ENCODE data around the gene PHKA1.
"Not testable (repeated sequence)": the region's sequence is repeated elsewhere in the genome, so short reads cannot be mapped to it uniquely, and the experiment has no call there.

The PHKA1 gene

DNA sequence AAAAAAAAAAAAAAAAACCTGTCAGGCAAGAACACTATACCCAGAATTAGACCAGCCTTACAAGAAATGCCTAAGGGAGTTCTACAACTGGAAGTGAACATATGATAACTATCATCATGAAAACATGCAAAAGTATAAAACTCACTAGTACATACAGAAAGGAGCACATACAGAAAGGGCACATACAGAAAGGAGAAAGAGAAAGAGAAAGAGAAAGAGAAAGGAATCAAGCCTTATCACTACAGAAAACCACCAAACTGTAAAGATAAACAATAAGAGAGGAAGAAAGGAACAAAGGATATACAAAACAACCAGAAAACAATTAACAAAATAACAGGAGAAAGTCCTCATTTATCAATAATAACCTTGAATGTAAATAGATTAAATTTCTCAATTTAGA lies 50.4 kb downstream of the PHKA1 start:
- no peak for DNase-seq

DNA sequence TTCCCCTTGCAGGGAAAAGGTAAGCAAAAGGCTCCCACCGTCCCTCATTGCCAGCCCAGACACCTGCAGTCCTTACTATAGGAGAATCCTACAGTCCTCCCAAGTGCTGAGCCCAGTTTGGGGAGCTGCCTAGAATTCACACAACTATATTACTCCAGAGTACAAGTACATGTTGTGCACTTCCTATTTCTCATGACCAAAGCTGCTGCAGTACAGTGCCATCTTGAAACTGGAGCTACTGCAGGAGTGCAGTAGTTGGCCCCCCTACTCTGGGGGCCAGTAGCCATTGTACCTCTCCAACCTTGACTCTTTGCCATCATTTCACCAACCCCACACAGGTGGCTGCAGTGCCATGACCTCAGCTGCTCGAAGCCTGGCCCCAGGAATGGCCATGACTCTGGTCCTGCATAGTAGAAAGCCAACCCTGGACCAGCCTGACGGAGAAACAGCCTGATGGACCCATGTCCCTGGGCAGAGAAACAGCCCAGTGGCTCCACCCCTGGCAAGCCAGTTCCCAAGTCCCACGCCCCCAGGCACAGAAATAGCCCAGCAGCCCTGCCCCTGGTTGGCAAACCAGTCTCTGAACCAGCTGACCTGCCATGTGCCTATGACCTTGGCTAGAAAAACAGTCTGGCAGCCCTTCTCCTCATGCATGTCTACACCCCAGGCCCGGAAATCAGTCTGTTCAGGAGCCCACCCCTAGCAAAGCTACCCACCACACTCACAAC lies 51.9 kb downstream of the PHKA1 start:
- no peak for DNase-seq

DNA sequence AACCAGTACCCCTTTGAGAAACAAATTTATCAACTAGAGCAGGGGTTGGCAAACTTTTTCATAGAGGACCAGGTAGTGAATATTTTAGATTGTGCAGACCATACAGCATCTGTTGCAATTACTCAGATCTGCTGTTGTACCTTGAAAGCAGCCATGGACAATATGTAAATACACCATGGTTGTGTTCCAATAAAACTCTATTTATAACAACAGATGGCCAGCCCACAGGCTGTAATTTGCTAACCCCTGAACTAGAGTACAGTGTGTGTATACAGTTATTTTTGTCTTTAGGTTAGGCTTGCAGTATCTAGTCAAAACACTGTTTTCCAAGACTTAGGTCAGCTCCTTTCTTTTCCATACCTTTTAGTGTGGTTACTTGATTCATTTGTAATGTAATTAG lies 54.4 kb downstream of the PHKA1 start:
- DNase-seq: no peak

DNA sequence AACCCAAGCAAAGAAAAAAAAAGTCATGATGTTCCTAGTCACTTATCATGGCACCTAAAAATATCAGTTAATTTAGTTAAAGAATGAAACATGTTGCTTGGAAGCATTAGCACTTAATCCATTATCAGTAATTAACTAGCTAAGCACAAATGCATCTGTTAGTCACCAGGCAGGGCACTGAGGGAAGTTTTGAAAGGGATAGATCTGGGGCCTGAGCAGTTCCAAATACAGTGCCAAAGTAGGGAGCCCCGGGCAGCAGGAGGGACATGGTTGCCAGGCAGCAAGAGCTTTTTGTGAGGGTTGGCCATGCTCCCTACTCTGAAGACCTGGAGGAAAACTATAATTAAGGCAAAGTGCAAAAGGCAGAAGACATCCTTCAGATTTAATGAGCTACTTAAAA lies 62.0 kb downstream of the PHKA1 start:
- DNase-seq: no peak

DNA sequence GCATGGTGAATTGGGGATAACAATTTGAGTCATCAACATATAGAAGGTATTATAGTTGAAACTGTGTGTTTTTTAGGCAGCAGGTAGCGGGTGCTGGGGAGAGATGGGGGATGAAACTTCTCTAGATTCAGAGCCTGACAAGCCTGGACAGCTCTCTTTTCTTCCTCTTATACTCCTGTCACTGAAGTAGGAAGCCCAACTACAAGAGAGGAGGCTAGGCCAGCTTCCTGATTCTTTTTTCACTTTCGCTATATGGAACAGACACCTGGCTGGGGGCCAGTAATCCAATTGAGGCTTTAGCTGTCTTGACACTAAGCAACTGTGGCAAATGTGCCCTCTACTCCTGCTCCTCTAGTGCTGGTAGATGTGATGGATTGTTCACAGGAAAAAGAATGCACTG lies 69.2 kb downstream of the PHKA1 start:
- DNase-seq: no peak

DNA sequence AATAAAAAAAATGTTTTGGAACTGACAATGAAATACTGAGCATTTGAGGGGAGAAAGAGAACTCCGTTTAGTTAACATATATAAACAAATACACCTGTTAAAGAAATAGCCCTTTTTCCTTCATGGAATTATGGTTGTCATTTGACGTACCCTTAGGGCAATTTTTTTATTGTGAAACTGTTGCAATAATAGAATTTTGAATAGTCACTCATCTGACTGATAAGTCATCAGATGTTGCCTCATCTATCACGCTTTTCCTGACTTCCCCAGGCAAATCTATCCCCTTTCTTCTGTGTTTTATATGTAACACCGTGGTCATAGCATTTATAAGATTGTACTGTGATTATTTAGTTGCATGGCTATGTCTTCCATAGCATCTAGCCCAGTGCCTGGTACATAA lies 72.5 kb downstream of the PHKA1 start:
- no peak for DNase-seq

DNA sequence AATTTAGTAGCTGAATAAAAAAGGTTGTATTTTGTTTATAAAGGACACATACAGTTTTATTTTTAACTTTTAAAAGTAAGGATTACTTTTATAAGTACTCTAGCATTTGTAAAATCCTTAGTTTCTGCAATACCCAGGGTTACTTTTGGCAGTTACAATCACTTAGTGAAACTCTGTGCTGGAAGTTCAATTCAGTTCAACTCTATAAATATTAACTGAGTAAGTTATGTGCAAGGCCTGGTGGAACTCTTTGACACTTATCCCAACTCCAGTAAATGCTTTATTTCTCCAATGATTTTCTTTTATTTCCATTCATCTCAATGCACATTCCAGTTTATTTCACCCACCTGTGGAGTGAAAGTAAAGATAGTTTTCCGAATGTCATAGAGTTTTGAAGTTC lies 78.2 kb downstream of the PHKA1 start:
- no peak for DNase-seq

DNA sequence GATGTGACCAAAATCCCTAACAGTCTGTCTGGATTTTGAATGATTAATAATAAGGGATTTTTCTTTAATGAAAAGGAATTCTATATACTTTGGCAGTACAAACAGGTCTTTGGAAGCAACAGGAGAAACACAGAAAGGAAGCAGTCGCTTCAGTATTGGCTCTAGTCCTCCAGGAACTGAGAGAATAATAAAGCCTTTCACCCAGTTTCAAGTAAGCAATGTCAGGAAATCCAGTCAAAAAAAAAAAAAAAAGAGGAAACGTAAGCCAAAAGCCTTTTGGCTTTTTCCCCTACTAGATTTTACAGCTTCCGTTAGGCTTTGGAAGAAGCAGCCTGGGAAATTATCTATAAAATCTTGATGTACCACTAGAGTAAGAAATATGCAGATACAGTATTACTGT lies 79.8 kb downstream of the PHKA1 start:
- DNase-seq: no peak

DNA sequence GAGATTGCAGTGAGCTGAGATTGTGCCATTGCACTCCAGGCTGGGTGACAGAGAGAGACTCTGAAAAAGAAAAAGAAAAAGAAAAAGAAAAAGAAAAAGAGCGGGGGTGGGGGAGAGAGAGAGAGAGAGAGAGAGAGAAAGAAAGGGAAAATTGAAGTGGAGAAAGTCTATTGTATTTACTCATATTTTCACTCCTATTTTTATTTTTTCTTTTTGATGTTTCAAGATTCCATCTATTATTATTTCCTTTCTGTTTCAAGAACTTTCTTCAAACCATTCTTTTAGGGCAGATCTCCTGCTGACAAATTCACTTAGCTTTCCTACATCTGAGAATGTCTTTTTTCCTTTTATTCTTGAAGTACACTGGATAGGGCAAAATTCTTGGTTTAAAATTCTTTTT lies 83.9 kb downstream of the PHKA1 start:
- no peak for DNase-seq

DNA sequence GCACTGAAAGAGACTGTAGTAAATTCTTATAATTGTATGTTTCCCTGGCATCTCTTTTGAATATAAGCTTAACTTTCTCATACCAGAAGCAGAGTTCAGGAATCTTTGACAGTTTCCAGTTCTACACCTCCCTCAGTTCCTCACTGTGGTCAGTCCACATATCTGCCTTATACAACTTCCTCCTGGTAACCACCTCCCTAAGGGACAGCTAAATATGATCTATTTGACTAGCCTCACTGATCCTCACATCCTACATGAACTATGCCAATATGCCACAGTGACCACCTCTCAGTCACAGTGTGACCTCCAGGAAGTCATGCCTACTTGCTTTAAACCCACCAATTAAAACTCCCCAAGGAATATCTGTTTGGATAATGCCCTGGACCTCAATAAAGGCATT lies 89.9 kb downstream of the PHKA1 start:
- no peak for DNase-seq

DNA sequence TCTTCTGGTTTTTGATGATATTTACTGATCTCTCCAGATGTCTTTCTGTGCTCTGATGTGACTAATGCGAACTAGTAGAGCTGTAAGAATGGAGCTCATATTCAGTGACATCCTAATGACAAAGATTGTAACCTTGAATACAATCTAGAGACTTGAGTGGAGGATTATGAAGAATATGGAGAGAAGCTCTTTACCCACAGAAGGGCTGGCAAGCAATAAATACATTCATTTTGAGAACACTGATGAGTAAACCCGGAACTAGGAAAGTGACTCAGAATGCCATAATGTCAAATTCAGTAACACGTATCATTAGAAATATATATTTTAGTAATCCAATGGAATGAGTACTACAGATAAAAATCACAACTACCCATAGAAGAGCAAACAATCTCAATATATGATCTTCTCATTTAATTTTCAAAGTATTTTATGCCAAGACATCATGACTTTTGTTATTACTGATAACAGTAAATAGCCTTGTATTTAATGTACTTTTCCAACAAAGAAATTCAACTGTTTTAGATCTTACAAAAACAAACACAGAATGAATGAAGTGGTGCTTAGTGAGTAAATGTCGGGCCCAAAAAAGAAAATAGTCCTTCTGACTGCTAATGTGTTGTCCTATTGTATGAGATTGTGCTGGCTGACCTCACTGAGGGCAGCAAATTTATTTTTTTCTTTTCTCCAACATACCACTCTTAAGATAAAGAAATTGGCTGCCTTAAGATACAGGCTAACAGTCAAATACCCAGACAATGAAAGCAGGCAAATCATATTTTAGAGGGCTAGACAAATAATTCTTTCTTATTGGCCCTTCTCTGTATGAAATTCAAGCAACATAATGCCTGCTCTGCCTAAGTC lies 92.3 kb downstream of the PHKA1 start:
- no peak for DNase-seq

DNA sequence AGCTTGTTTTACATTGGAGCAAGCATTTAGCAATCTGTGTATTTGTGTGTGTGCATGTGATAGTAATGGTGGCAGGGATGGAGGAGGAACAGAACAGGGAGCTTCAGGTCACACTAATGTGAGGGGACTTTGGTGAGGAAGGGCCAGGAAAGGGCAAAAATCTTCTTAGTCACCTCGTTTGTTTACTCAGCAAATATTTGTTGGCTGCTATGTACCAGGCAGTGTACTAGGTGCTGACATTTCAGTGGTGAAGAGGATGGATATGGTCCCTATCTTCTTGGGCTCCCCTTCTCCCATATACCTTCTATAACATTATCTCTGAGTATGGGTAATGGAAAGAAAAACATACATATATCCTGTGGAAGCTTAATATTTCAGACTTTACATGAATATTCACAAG lies 92.9 kb downstream of the PHKA1 start:
- no peak for DNase-seq

DNA sequence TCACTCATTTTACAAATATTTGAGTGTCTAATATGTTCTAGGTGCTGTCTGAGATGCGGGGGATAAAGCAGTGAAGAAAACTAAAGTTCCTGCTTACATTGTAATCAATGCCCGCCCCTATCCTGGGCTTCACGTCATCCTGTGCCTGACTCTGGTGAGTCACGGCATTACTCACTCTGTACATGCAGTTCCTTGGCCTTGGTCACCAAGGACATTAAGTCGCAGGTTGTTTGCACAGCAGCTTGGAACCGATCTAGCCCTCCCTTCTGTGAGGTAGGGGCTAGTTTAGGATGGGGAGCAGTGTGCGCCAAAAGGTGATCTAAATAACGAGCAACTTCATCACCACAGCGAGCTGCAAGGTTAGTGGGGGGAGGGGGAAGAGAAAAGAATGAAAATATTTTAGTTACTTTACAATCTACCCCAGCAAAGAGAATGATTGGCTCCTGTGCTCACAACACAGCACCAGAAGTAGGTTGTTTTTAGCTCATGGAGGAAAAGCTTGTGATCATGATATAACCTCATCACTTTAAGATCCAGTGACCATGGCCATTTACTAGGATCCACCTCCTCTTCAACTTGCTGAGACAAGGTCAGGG lies 93.5 kb downstream of the PHKA1 start:
- DNase-seq: no peak

DNA sequence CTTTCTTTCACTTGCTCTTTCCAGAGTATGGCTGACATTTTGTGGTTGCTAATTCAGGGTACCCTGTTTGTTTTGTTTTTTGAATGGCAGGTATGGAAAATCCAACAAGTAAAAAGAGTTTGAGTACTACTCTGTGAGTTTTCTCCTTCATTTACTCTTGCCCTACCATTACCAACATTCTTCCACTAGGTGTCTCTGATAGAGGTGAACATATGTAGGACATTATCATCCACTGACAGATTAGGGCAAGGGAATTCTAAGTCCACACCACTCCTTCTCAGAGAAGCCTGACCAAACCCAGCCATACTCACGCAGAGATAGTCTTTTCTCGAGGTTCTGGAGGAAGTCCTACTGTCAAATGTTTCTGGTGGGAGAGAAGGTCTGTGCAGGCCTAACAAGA lies 104.8 kb downstream of the PHKA1 start:
- DNase-seq: no peak

DNA sequence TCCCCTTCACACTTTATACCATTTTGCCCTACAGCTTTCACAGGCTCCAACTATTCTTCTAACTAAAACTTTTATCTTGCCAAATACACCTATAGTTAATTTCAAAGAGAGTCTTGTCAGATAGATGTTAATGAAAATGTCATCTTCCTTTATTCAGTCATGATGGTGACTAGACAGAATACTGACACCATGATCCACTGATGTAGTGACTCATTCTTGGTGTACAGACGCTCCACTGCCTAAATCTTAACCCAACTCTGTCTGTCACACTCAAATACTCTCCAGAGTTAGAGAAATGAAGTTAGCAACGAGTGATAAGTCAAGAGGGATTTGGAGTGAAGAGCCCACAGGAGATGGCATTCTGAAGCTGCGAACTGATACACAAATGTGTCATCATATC lies 109.4 kb downstream of the PHKA1 start:
- no peak for DNase-seq

DNA sequence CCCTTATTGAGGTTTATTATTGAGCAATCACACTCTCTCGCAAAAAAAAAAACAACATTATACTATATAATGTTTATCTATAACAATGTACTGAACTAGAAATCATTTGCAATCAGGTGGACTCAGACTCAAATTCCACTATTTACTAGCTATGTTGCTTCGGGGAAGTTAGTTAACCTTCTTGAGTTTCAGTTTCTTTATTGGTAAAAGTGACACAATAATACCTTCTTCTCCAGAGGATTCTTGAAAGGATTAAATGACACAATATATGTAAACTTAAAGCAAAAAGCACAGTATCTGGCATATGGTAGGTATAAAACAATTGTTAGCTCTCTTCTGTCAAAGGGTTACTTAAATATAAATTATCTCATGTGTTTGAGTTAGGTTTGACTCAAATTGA lies 110.0 kb downstream of the PHKA1 start:
- DNase-seq: no peak

DNA sequence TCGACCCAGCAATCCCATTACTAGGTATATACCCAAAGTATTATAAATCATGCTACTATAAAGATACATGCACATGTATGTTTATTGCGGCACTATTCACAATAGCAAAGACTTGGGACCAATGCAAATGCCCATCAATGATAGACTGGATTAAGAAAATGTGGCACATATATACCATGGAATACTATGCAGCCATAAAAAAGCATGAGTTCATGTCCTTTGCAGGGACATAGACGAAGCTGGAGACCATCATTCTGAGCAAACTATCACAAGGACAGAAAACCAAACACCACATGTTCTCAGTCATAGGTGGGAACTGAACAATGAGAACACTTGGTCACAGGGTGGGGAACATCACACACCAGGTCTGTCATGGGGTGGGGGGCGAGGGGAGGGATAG lies 123.1 kb downstream of the PHKA1 start:
- not testable (repeated sequence) for DNase-seq

DNA sequence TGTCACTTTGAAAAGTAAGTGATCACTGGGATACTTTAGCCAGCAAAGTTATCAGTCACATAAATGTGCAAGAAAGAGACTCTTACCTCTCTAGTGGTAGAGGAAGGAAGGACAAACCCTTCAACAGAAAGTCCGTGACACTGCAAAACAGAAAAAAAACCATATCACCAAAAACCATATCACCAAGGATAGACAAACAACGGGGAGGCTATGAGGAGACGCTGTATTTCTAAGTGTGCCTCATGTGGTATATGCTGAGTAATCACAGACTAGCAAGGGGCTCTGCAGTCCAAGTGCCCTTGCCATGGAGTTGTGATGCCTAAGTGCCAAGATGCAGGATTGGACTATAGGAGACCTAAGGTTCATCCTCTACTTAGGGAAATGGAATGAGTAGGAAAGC lies 129.9 kb downstream of the PHKA1 start:
- DNase-seq: no peak

DNA sequence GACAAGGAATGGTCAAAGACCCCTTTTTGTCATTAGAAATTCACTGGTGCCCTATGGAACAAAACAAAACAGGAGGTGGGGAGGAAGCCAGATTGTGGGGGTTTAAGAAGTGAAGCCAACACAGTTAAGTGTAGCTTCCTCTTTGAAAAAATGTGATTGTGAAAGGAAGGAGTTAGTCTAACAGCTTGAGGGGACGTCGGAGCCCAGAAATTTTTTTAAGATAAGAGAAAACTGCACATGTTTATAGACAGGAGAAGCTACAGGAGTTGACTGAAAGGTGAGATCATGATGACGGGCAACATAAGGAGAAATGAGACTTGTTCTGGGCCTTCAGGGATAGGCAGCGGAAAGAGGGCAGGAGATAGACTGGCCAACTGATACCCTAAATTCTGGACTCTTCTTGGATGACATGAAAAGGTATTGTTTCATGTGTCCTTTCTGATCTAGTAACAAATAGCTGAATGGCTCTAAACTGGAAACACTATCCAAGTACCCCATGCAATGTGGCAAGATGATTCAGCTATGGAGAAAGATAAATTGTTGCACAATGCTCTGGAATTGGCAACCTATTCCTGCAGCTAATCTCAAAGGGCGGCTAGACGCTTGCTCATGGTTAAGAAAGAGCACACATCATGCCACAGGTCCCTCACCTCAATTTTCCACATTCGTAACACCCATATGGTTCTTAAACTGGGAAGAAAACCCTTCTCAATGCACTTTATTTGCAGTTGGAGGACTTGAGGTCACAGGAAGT lies 137.8 kb downstream of the PHKA1 start:
- DNase-seq: no peak

DNA sequence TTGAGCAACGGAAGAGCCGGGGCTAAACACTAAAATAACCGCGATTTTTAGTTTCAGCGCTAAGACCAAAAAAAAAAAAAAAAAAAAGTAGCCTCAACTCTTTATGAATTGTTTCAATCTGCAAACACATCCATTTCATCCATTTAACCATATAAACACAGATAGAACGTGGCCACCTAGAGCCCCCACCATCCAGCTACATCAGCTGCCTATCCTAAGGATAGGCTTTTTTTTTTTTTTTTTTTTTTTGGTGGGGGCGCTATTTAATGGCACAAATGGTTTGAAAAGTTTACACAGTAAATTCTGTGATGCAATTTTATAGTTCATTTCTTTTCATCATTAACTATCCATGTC lies 141.0 kb downstream of the PHKA1 start:
- no peak for DNase-seq

DNA sequence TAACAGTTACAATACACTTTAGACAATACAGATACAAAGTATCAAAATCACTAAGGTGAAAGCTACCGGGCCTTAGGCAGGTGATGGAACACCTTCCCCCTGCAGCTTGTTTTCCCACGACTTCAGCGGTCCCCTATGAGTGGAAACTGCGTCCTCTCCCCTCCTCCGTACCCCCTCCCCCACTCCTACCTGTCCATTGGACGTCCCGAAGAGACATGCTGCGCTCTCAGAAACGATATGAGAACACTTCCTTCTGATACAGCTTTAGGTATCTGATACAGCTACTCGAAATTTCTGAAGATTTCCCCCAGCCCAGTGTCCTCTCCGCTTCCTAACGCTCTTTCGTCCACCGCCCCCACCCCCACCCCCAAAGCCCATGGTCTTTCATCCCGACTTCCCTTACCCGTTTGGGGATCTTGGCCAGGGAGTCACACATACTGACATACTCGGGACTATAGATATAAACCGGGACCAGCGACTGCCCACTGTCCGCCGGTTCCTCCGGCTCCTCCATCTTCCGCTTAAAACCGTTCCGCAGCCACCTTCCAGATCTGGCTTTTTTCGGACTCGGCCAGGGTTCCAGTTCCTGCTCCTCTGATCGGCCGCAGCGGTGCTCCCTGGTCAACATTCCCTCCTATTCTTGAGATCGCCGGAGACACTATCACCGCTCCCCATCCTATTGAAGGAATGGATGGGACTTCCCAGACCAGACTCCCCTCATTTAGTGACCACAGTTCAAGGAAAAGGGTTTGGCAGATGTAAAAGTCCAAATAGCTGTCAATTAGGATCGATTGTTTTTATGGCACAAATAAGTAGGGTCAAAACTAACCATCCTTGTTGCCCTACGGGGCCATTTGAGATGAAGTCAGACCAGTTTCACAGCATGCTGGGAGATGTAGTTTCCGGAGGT lies 141.6 kb downstream of the PHKA1 start, which contains the start of gene HDAC8:
HDAC8 (minus strand) TSS at position 596 of the 910 bp plus-strand sequence; CDS start at position 514, 82 bp downstream.
- DNase-seq: peak in 1 of 2 experiments; percentile 5

DNA sequence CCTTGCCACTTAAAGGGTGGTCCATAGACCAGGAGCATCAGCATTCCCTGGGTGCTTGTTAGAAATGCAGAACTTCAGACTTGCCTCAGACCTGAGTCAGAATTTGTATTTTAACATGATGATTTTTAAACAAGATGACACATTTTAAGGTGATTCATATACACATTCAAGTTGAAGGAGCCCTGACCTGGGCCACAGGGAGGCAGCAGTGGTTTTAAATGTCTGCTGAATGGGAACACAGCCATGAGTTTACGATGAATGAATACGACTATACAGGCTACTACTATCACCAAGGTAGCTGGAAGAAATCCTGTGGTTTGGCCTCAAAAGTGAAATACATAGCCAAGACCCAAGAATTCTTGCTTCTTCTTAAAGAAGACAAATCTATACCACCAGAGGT lies 144.3 kb downstream of the PHKA1 start:
- DNase-seq: no peak
